ENCODE results near the gene CCR2. TPM values are rescaled to one million over a fixed set of nuclear protein-coding genes. Genes with fewer than 3 reads are reported as not detected.

Gene CCR2
- polyA plus RNA-seq, 3 donors: 20.5 to 181 (median 145) TPM

DNA sequence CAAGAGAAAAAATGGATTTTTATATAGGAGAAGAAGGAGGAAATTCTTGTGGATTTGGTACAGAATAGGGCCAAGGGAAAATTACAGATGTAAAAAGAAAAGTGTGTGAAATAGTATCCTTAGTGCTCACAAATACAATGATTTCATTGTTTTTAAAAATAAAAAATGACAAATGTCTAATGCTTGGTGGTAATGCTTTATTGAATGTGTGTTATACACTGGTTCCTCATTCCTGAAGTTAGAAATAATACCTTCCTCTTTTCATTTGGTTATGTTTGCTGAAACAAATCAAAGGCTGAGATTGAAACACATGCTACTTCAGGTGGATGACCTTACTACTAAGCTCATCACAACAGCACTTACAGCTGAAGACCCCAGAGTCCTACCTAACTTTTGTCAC lies 37.7 kb upstream of the CCR2 start:
- H3K27me3 ChIP-seq (ENCODE audit: control insufficient read depth in 2 of 2, insufficient read depth in 2 of 2, low read length in 2 of 2): no peaks in the 10 kb centered on the region
- H4K20me1 ChIP-seq (ENCODE audit: insufficient read depth, low read length): no peaks in the 10 kb centered on the region
- H3K4me2 ChIP-seq (replicated peaks; ENCODE audit: extremely low read depth, low read length, poor library complexity, severe bottlenecking): peak overlapping the region; percentile 28
- Mint-ChIP-seq H3K36me3 (no peaks in the 10 kb centered on the region), H3K4me3 (peak overlapping the region in 1 of 2 donors; percentile 4), H3K4me1 (peaks cover 82% of the 10 kb centered on the region), H3K27me3 (ENCODE audit: low read depth in 3 of 3) (no peaks in the 10 kb centered on the region), H3K27ac (peak overlapping the region; percentile 90 to 95 (median 93)), H3K9me3 (no peaks in the 10 kb centered on the region)
- peaks cover 89 to 100% of the 10 kb centered on the region in 2 donors for H3K4me1 ChIP-seq (ENCODE audit: control insufficient read depth in 1 of 2, insufficient read depth in 2 of 2, low read length in 2 of 2)
- H3K9me3 ChIP-seq (replicated peaks in 1 of 2; ENCODE audit: control insufficient read depth in 1 of 2, insufficient read depth in 1 of 2, low read length in 2 of 2): no peaks in the 10 kb centered on the region
- H2AFZ ChIP-seq (ENCODE audit: insufficient read depth, low read depth, low read length, poor library complexity, severe bottlenecking): no peak overlapping the region
- H3K27ac ChIP-seq (ENCODE audit: low read depth in 1 of 2, low read length in 2 of 2): peak overlapping the region; percentile 42 to 89
- H3K79me2 ChIP-seq (ENCODE audit: insufficient read depth, low read length): no peaks in the 10 kb centered on the region
- peak in 2 of 3 donors; percentile 38 to 71 for DNase-seq
- no peak overlapping the region for H3K9ac ChIP-seq (ENCODE audit: insufficient read depth, low read length, poor library complexity, severe bottlenecking)
- TF ChIP-seq, protein P1, sequence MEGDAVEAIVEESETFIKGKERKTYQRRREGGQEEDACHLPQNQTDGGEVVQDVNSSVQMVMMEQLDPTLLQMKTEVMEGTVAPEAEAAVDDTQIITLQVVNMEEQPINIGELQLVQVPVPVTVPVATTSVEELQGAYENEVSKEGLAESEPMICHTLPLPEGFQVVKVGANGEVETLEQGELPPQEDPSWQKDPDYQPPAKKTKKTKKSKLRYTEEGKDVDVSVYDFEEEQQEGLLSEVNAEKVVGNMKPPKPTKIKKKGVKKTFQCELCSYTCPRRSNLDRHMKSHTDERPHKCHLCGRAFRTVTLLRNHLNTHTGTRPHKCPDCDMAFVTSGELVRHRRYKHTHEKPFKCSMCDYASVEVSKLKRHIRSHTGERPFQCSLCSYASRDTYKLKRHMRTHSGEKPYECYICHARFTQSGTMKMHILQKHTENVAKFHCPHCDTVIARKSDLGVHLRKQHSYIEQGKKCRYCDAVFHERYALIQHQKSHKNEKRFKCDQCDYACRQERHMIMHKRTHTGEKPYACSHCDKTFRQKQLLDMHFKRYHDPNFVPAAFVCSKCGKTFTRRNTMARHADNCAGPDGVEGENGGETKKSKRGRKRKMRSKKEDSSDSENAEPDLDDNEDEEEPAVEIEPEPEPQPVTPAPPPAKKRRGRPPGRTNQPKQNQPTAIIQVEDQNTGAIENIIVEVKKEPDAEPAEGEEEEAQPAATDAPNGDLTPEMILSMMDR (IDR thresholded peaks at IDR 0.05): no peak
- peak overlapping the region in 1 of 3 experiments; percentile 34 for H3K4me3 ChIP-seq (replicated peaks in 1 of 3; ENCODE audit: low read depth in 2 of 3, low read length in 3 of 3)
- intact Hi-C loops (cut with micrococcal nuclease): loop anchor here in 1 of 2 donors (10.0 kb wide), 1 partner anchor 91 kb away; no protein-coding TSS in a partner anchor
- no peaks in the 10 kb centered on the region for H3K36me3 ChIP-seq (replicated peaks in 1 of 2; ENCODE audit: control insufficient read depth in 1 of 2, insufficient read depth in 2 of 2, low read length in 2 of 2)

DNA sequence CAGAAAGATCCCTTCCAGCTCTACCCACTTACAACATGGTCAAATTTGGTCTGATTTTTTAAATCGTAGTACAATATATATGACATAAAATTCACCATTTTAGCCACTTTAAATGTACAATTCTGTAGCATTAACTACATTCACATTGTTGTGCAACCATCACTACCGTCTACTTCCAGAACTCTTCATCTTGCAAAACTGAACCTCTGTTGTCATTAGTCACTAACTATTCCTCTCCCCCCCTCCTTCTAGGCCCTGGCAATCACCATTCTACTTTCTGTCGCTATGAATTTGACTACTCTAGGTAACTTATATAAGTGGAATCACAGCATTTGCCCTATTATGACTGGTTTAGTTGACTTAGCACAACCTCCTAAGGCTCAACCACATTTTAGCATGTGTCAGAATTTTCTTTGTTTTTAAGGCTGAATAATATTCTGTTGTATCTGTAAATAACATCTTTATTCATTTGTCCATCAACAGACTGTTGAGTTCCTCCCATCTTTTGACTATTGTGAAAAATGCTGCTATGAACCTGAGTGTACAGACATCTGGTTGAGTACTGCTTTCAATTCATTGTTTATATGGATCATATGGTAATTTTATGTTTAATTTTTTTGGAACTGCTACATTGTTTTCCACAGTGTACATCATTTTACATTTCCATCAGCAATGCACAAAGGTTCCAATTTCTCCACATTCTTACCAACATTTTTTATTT lies 35.5 kb upstream of the CCR2 start:
- no peak overlapping the region for H3K4me3 Mint-ChIP-seq
- TF ChIP-seq, protein P1 (IDR thresholded peaks at IDR 0.05): no peak
- peak overlapping the region; percentile 90 to 95 (median 93) for H3K27ac Mint-ChIP-seq
- 0% methylated on average over 1 of the region's 3 CpGs for WGBS (ENCODE audit: insufficient coverage)
- Histone ChIP-seq H3K9me3 (replicated peaks in 1 of 2; ENCODE audit: control insufficient read depth in 1 of 2, insufficient read depth in 1 of 2, low read length in 2 of 2) (no peaks in the 10 kb centered on the region), H3K4me3 (replicated peaks in 1 of 3; ENCODE audit: low read depth in 2 of 3, low read length in 3 of 3) (peak overlapping the region in 1 of 3 experiments; percentile 29), H4K20me1 (ENCODE audit: insufficient read depth, low read length) (no peaks in the 10 kb centered on the region), H3K79me2 (ENCODE audit: insufficient read depth, low read length) (no peaks in the 10 kb centered on the region), H3K27ac (ENCODE audit: low read depth in 1 of 2, low read length in 2 of 2) (peak overlapping the region; percentile 52 to 89), H3K9ac (ENCODE audit: insufficient read depth, low read length, poor library complexity, severe bottlenecking) (no peak overlapping the region), H2AFZ (ENCODE audit: insufficient read depth, low read depth, low read length, poor library complexity, severe bottlenecking) (no peak overlapping the region), H3K4me2 (replicated peaks; ENCODE audit: extremely low read depth, low read length, poor library complexity, severe bottlenecking) (peak overlapping the region; percentile 14), H3K36me3 (replicated peaks in 1 of 2; ENCODE audit: control insufficient read depth in 1 of 2, insufficient read depth in 2 of 2, low read length in 2 of 2) (no peaks in the 10 kb centered on the region), H3K27me3 (ENCODE audit: control insufficient read depth in 2 of 2, insufficient read depth in 2 of 2, low read length in 2 of 2) (no peaks in the 10 kb centered on the region), H3K4me1 (ENCODE audit: control insufficient read depth in 1 of 2, insufficient read depth in 2 of 2, low read length in 2 of 2) (peaks cover 89 to 100% of the 10 kb centered on the region in 2 donors)
- H3K27me3 Mint-ChIP-seq (ENCODE audit: low read depth in 3 of 3): no peaks in the 10 kb centered on the region
- no peaks in the 10 kb centered on the region for H3K36me3 Mint-ChIP-seq
- peaks cover 83% of the 10 kb centered on the region for H3K4me1 Mint-ChIP-seq
- DNase-seq: peak; percentile 76 to 95 (median 89)
- intact Hi-C loops (cut with micrococcal nuclease): loop anchor here in 1 of 2 donors (10.0 kb wide), 1 partner anchor 94 kb away; no protein-coding TSS in a partner anchor
- H3K9me3 Mint-ChIP-seq: peaks cover 0 to 2% (median 0%) of the 10 kb centered on the region in 7 donors

Measured in CD14-positive monocyte (primary cell).